Measurements from ENCODE around the gene TOB1.
A peak's percentile ranks its signal among the peaks of the same experiment; 100 is the strongest.

The TOB1 gene, protein sequence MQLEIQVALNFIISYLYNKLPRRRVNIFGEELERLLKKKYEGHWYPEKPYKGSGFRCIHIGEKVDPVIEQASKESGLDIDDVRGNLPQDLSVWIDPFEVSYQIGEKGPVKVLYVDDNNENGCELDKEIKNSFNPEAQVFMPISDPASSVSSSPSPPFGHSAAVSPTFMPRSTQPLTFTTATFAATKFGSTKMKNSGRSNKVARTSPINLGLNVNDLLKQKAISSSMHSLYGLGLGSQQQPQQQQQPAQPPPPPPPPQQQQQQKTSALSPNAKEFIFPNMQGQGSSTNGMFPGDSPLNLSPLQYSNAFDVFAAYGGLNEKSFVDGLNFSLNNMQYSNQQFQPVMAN

DNA sequence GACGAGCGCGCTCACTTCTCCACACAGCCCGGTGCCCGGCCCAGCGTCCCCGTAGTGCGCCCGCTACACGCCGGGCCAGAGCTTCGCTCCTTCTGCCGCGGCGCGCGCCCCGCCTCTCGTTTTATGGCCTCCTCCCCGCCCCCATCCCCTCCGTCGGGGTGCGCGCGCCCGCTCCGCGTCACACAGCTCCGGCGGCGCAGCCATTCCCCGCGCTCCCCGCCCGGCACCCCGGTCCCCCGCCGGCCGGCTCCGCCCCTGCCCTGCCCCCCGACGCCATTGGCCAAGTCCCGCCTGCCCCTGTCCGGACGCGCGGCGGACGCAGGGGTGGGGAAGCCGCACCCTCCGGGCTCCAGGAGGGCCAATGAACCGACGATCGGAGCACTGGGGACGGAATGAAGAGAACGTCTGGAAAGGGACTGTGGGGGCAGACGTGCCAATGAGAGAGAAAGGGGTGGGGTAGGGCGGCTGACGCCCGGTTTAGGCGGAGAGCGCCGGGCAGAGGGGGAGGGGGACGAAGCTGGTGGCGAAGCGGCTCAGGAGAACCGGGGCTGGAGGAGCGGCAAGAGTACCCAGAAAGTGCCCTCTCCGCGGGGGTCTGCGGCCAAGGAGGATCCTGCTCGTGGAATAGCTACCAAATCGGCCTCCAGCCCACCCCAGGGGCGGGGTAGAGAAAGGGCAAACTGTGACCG, at the start of gene TOB1:
Gene TOB1 (minus strand): TSS at position 94 of the 689 bp plus-strand sequence. CDS start 2,337 bp downstream, outside the sequence.
- peak within 1 kb of the TSS; percentile 94 for H3K27ac ChIP-seq
- H3K4me3 ChIP-seq (ENCODE audit: low read depth, low read length), result peak within 1 kb of the TSS; percentile 96
- TF ChIP-seq, protein P1, sequence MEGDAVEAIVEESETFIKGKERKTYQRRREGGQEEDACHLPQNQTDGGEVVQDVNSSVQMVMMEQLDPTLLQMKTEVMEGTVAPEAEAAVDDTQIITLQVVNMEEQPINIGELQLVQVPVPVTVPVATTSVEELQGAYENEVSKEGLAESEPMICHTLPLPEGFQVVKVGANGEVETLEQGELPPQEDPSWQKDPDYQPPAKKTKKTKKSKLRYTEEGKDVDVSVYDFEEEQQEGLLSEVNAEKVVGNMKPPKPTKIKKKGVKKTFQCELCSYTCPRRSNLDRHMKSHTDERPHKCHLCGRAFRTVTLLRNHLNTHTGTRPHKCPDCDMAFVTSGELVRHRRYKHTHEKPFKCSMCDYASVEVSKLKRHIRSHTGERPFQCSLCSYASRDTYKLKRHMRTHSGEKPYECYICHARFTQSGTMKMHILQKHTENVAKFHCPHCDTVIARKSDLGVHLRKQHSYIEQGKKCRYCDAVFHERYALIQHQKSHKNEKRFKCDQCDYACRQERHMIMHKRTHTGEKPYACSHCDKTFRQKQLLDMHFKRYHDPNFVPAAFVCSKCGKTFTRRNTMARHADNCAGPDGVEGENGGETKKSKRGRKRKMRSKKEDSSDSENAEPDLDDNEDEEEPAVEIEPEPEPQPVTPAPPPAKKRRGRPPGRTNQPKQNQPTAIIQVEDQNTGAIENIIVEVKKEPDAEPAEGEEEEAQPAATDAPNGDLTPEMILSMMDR (IDR thresholded peaks at IDR 0.05; ENCODE audit: low read depth, low read length), result no peak
- H3K36me3 ChIP-seq, result peaks cover 37% of the 10 kb centered on the region
- H3K9me3 ChIP-seq (ENCODE audit: severe bottlenecking), result no peaks in the 10 kb centered on the region
- no peaks in the 10 kb centered on the region for H3K27me3 ChIP-seq (ENCODE audit: insufficient read depth, low read depth, severe bottlenecking)
- peak; percentile 99 for DNase-seq

DNA sequence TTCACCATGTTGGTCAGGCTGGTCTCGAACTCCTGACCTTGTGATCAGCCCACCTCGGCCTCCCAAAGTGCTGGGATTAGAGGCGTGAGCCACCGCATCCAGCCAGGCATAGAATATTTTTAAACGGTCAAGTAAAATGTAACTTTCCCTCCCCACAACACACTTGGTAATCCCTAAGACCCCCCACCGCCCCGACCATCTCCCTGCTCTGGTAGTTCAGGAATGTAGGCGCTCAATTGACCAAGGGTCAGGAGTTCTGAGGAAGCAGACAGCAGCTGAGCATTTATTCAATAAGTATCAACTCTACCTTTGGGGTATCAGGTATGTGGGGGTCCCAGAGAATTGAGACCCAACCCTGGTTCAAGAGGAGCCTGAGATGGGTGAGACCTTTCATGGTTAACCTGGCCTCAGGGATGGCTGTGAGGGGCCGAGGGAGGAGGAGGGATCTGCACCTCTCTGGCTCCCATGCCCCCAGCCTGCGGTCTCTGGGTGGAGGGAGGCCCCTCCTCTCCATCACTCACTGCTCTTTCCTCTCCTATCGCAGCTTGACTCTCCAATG, 48.4 kb upstream of the TOB1 start:
- TF ChIP-seq, protein P1 (IDR thresholded peaks at IDR 0.05; ENCODE audit: low read depth, low read length), result no peak
- no peaks in the 10 kb centered on the region for H3K9me3 ChIP-seq (ENCODE audit: severe bottlenecking)
- no peak overlapping the region for H3K27ac ChIP-seq
- H3K4me3 ChIP-seq (ENCODE audit: low read depth, low read length), result no peak overlapping the region
- no peaks in the 10 kb centered on the region for H3K27me3 ChIP-seq (ENCODE audit: insufficient read depth, low read depth, severe bottlenecking)
- no peak for DNase-seq
- H3K36me3 ChIP-seq, result no peaks in the 10 kb centered on the region

DNA sequence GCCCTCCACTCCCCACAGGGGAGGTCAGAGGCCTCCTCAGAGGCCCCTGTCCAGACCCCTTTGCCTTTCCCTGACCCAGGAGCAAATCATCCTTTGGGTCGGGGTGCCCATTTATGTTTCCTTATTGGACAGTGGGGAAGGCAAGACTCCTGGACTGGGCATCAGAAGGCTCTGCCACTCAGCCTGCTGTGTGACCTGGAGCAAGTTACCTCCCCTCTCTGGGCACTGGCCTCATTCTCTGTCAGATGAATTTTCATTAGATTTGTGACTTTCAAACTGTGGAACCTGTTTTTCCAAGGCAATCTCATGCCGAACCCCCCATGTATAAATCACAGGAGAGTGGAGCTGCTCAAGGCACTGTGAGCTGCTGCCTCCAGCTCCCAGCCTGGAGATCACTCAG, 47.0 kb upstream of the TOB1 start:
- no peak for DNase-seq
- no peaks in the 10 kb centered on the region for H3K36me3 ChIP-seq
- H3K27ac ChIP-seq, result no peak overlapping the region
- H3K9me3 ChIP-seq (ENCODE audit: severe bottlenecking), result no peaks in the 10 kb centered on the region
- no peak overlapping the region for H3K4me3 ChIP-seq (ENCODE audit: low read depth, low read length)
- TF ChIP-seq, protein P1 (IDR thresholded peaks at IDR 0.05; ENCODE audit: low read depth, low read length), result no peak
- H3K27me3 ChIP-seq (ENCODE audit: insufficient read depth, low read depth, severe bottlenecking), result no peaks in the 10 kb centered on the region

DNA sequence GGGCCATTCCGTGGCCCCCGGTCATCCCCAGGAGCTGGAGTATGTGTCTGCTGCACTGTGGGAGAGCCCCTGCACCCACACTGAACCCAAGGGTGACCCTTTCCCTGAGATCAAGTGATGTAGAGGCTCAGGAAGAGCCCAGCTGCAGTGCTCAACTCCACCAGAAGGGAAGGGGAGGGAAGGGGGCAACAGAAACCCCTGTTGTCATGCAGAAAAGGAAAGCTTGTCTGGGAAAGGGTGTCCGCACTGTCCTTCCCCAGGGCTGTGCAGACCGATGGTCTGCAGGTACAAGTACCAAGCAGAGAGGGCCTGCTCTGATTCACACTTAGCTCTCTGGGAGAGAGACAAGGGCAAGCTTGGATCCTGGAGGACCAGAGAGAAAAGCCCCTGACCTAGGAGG, 45.7 kb upstream of the TOB1 start:
- no peak overlapping the region for H3K4me3 ChIP-seq (ENCODE audit: low read depth, low read length)
- no peaks in the 10 kb centered on the region for H3K27me3 ChIP-seq (ENCODE audit: insufficient read depth, low read depth, severe bottlenecking)
- no peaks in the 10 kb centered on the region for H3K9me3 ChIP-seq (ENCODE audit: severe bottlenecking)
- H3K27ac ChIP-seq, result no peak overlapping the region; the same call in 1 of the 2 replicates
- TF ChIP-seq, protein P1 (IDR thresholded peaks at IDR 0.05; ENCODE audit: low read depth, low read length), result peak; percentile 61
- H3K36me3 ChIP-seq, result no peaks in the 10 kb centered on the region
- peak; percentile 35 for DNase-seq

DNA sequence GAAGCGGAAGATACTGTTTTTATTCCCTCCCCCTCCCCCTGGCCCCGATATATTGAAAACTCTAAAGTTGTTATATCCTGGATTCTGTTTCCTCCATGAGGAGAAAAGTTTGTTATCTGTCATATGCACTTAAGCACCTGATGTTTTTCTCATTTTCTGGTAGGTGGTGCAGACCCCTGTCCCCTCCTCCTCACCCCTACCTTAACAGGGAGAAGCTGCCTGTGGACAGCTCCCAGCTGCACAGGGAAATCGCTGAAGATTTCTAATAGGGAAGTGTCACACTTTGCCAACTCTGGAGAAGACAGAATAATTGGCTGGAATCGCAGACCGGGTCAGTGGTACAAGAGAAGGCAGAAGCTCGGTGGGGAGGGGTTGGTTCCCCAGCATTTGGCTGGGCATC, 45.3 kb upstream of the TOB1 start:
- Histone ChIP-seq H3K4me3 (ENCODE audit: low read depth, low read length) (no peak overlapping the region), H3K27me3 (ENCODE audit: insufficient read depth, low read depth, severe bottlenecking) (no peaks in the 10 kb centered on the region), H3K36me3 (no peaks in the 10 kb centered on the region), H3K27ac (no peak overlapping the region), H3K9me3 (ENCODE audit: severe bottlenecking) (no peaks in the 10 kb centered on the region)
- DNase-seq, result no peak
- TF ChIP-seq, protein P1 (IDR thresholded peaks at IDR 0.05; ENCODE audit: low read depth, low read length), result no peak
